ENCODE measurements around the gene YWHAH.

DNA sequence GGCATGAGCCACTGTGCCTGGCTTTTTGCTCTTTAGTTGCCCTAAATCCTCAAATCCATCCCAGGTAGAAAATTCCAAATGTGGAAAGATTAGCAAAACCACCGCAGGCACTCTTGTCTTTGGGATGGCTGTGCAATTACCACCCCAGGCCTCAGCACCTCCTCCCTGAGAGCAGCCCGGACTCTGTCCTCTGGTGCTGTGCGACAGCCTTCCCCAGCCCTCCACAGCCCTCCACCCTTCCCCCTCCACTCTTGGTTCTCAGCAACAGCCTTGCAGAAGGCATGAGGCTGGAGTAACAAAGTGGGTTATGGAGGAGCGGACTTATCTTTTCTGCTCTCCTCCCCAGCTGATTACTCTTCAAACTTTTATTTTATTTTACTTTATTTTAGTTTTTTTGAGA lies 44.7 kb upstream of the YWHAH start:
- no peak for TF ChIP-seq POLR2A (IDR thresholded peaks at IDR 0.05)
- TF ChIP-seq, protein P1, sequence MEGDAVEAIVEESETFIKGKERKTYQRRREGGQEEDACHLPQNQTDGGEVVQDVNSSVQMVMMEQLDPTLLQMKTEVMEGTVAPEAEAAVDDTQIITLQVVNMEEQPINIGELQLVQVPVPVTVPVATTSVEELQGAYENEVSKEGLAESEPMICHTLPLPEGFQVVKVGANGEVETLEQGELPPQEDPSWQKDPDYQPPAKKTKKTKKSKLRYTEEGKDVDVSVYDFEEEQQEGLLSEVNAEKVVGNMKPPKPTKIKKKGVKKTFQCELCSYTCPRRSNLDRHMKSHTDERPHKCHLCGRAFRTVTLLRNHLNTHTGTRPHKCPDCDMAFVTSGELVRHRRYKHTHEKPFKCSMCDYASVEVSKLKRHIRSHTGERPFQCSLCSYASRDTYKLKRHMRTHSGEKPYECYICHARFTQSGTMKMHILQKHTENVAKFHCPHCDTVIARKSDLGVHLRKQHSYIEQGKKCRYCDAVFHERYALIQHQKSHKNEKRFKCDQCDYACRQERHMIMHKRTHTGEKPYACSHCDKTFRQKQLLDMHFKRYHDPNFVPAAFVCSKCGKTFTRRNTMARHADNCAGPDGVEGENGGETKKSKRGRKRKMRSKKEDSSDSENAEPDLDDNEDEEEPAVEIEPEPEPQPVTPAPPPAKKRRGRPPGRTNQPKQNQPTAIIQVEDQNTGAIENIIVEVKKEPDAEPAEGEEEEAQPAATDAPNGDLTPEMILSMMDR (IDR thresholded peaks at IDR 0.05): no peak

Measured in thyroid gland (tissue), 4 donors.